IMR-90 (cell line): ENCODE data around the gene BAG1. TPM values are rescaled to one million over a fixed set of nuclear protein-coding genes. Genes with fewer than 3 reads are reported as not detected.

Source experiments
- ATAC-seq: fragments of 200-7000 bp; cut with Tn5 transposase; 2 replicates; pipeline ENCODE4 v1.9.1; 2020; ENCODE audit warnings: low read depth, mild to moderate bottlenecking, moderate library complexity
- BruUV-seq: library from RNA; stranded (reverse); fragments of 400-500 nt; replicated peaks from 2 replicates; lab custom pipeline; 2021; lab: Mats Ljungman, UMichigan
- CTCF ChIA-PET: fragments of 300-600 bp; formaldehyde crosslinking; extraction: SDS; loops from one replicate; lab custom pipeline; 2021; ENCODE audit warnings: antibody characterized with exemption; lab: Yijun Ruan, JAX
- POLR2A ChIA-PET: fragments of 300-600 bp; sonication (Branson Sonifier 250); formaldehyde crosslinking; loops from one replicate; lab custom pipeline; 2022; ENCODE audit warnings: antibody characterized with exemption; ENCODE audit not compliant: unreplicated experiment; lab: Charles Lee
- DNase-seq: peaks from one replicate; pipeline ENCODE4 v3.0.0; 2013
- H2AFZ ChIP-seq: replicated peaks from 2 replicates; pipeline ENCODE3; 2013; ENCODE audit warnings: low read length, mild to moderate bottlenecking; ENCODE audit not compliant: poor library complexity
- H2AK5ac ChIP-seq: 2 replicates; pipeline ENCODE4 v1.6.1; 2013; ENCODE audit warnings: low read depth, low read length, inconsistent platforms
- H2AK9ac ChIP-seq: replicated peaks from 2 replicates; pipeline ENCODE3; 2013; ENCODE audit warnings: mild to moderate bottlenecking, low read depth, low read length, moderate library complexity; ENCODE audit not compliant: poor library complexity
- H2BK120ac ChIP-seq: 2 replicates; pipeline ENCODE4 v1.6.1; 2013; ENCODE audit warnings: low read depth, low read length, inconsistent platforms
- H2BK15ac ChIP-seq: 3 replicates; pipeline ENCODE4 v1.6.1; 2013; ENCODE audit warnings: low read depth, low read length, inconsistent platforms
- H2BK20ac ChIP-seq: 2 replicates; pipeline ENCODE4 v1.6.1; 2013; ENCODE audit warnings: low read depth, mild to moderate bottlenecking, inconsistent platforms, low read length, moderate library complexity
- H2BK5ac ChIP-seq: 2 replicates; pipeline ENCODE4 v1.6.1; 2013; ENCODE audit warnings: mild to moderate bottlenecking, low read depth, low read length, inconsistent platforms; ENCODE audit not compliant: poor library complexity, severe bottlenecking
- H3K14ac ChIP-seq: replicated peaks from 2 replicates; pipeline ENCODE4 v1.6.1; 2013; ENCODE audit warnings: low read depth, low read length, inconsistent platforms
- H3K18ac ChIP-seq: 2 replicates; pipeline ENCODE4 v1.6.1; 2013; ENCODE audit warnings: low read depth, low read length, control low read depth
- H3K23ac ChIP-seq: 2 replicates; pipeline ENCODE4 v1.6.1; 2013; ENCODE audit warnings: low read depth, low read length, inconsistent platforms
- H3K27ac ChIP-seq: 2 replicates; pipeline ENCODE4 v1.5.1; 2013; ENCODE audit warnings: mild to moderate bottlenecking, control low read depth, low read length; ENCODE audit not compliant: insufficient read depth
- H3K27me3 ChIP-seq: 2 replicates; pipeline ENCODE4 v1.6.1; 2013; ENCODE audit warnings: low read length; ENCODE audit not compliant: control insufficient read depth, insufficient read depth
- H3K36me3 ChIP-seq: 2 replicates; pipeline ENCODE4 v1.6.1; 2013; ENCODE audit warnings: low read length, mixed read lengths; ENCODE audit not compliant: control insufficient read depth, insufficient read depth
- H3K4ac ChIP-seq: 2 replicates; pipeline ENCODE4 v1.6.1; 2013; ENCODE audit warnings: low read depth, low read length, inconsistent platforms
- H3K4me1 ChIP-seq: 2 replicates; pipeline ENCODE4 v1.6.1; 2013; ENCODE audit warnings: low read length, mixed read lengths; ENCODE audit not compliant: control insufficient read depth, insufficient read depth
- H3K4me2 ChIP-seq: 2 replicates; pipeline ENCODE4 v1.6.1; 2013; ENCODE audit warnings: low read depth, mild to moderate bottlenecking, control low read depth, low read length, moderate library complexity
- H3K4me3 ChIP-seq: 2 replicates; pipeline ENCODE4 v1.5.1; 2013; ENCODE audit warnings: low read depth, mild to moderate bottlenecking, control low read depth, low read length, moderate library complexity; ENCODE audit not compliant: insufficient read depth
- H3K56ac ChIP-seq: 2 replicates; pipeline ENCODE4 v1.6.1; 2013; ENCODE audit warnings: low read length, inconsistent platforms; ENCODE audit not compliant: insufficient read depth; ENCODE audit errors: extremely low read depth
- H3K79me1 ChIP-seq, 2 experiments: 2 replicates each; pipeline ENCODE4 v1.6.1; 2013; ENCODE audit warnings: low read length in 2 of 2, inconsistent platforms in 1 of 2, low read depth in 1 of 2
- H3K9ac ChIP-seq: 2 replicates; pipeline ENCODE4 v1.6.1; 2013; ENCODE audit warnings: low read depth, low read length, control low read depth
- H3K9me1 ChIP-seq: 2 replicates; pipeline ENCODE4 v1.6.1; 2013; ENCODE audit warnings: low read length, inconsistent platforms; ENCODE audit not compliant: insufficient read depth
- H3K9me3 ChIP-seq: 2 replicates; pipeline ENCODE4 v1.6.1; 2013; ENCODE audit warnings: low read length; ENCODE audit not compliant: control insufficient read depth, insufficient read depth
- H4K20me1 ChIP-seq: 2 replicates; pipeline ENCODE4 v1.6.1; 2013; ENCODE audit warnings: low read length, inconsistent platforms; ENCODE audit not compliant: insufficient read depth
- H4K5ac ChIP-seq: 2 replicates; pipeline ENCODE4 v1.6.1; 2013; ENCODE audit warnings: mild to moderate bottlenecking, low read depth, low read length, control low read depth
- H4K8ac ChIP-seq, 2 experiments: 2 replicates each; pipeline ENCODE4 v1.6.1; 2013; ENCODE audit warnings: low read depth in 2 of 2, low read length in 2 of 2, control low read depth in 1 of 2, inconsistent platforms in 1 of 2
- H4K91ac ChIP-seq: 2 replicates; pipeline ENCODE4 v1.6.1; 2013; ENCODE audit warnings: low read depth, low read length, inconsistent platforms; ENCODE audit not compliant: insufficient read depth
- CHD1 ChIP-seq: IDR thresholded peaks from 2 replicates; pipeline ENCODE4 v1.6.1; 2012; ENCODE audit warnings: low read depth, low read length, improper control_type of control experiment
- MAFK ChIP-seq: IDR thresholded peaks from 2 replicates; pipeline ENCODE4 v1.6.1; 2012; ENCODE audit warnings: low read depth, low read length, improper control_type of control experiment
- MAZ ChIP-seq: IDR thresholded peaks from 2 replicates; pipeline ENCODE4 v1.6.1; 2012; ENCODE audit warnings: low read depth, mild to moderate bottlenecking, low read length, improper control_type of control experiment, moderate library complexity, borderline replicate concordance
- MXI1 ChIP-seq: IDR thresholded peaks from 2 replicates; pipeline ENCODE4 v1.6.1; 2012; ENCODE audit warnings: low read depth, mild to moderate bottlenecking, low read length, moderate library complexity, borderline replicate concordance
- POLR2A ChIP-seq: IDR thresholded peaks from 2 replicates; pipeline ENCODE4 v1.6.1; 2012; ENCODE audit warnings: mild to moderate bottlenecking, low read depth, low read length
- RAD21 ChIP-seq: IDR thresholded peaks from 2 replicates; pipeline ENCODE4 v1.6.1; 2012; ENCODE audit warnings: low read length, improper control_type of control experiment
- RCOR1 ChIP-seq: IDR thresholded peaks from 2 replicates; pipeline ENCODE4 v1.6.1; 2012; ENCODE audit warnings: mild to moderate bottlenecking, low read length, improper control_type of control experiment; ENCODE audit not compliant: insufficient replicate concordance
- RFX5 ChIP-seq: IDR thresholded peaks from 2 replicates; pipeline ENCODE4 v1.8.0; 2012; ENCODE audit warnings: low read depth, mild to moderate bottlenecking, low read length, moderate library complexity
- WGBS, 2 experiments: methylation state at CpG; one replicate each; pipeline versions ENCODE4 v1.1.5 to v1.1.7; 2013; ENCODE audit warnings: missing lambda C conversion rate in 2 of 2; ENCODE audit not compliant: insufficient read length in 1 of 2; ENCODE audit errors: extremely low coverage in 2 of 2; 5-methylcytosine and 5-hydroxymethylcytosine counted together
- dilution Hi-C: fragments of 300-500 bp; cut with HindIII; formaldehyde crosslinking; loops from one replicate; pipeline ENCODE4 v1.14.3; 2018; ENCODE audit warnings: low sequenced_read_pairs; ENCODE audit not compliant: unreplicated experiment
- in situ Hi-C: fragments of 300-500 bp; cut with MboI; formaldehyde crosslinking; loops from 3 replicates; pipeline ENCODE4 v1.14.3; 2019; ENCODE audit warnings: low sequenced_read_pairs, inconsistent platforms, mixed read lengths
- intact Hi-C: fragments of 100-400 bp; cut with micrococcal nuclease; formaldehyde crosslinking; loops from 2 replicates; pipeline ENCODE4 v1.10.0; 2022
- polyA plus RNA-seq, 3 experiments: library from polyadenylated mRNA; depleted of rRNA; stranded (reverse); fragments of >200 nt; gene quantifications; 2 replicates each; pipeline ENCODE4 v1.2.3, GENCODE V29; 2012; ENCODE audit warnings: low replicate concordance in 1 of 3
- total RNA-seq: library from RNA; depleted of rRNA; stranded (reverse); fragments of >200 nt; gene quantifications from 2 replicates; pipeline ENCODE4 v1.2.3, GENCODE V29; 2012
- TF ChIP-seq, protein P1 (sequence below): fragments of 150-350 bp; IDR thresholded peaks from 2 replicates; pipeline ENCODE4 v1.6.1; 2017; ENCODE audit warnings: mild to moderate bottlenecking, antibody characterized with exemption, low read length, low read depth
- TF ChIP-seq, protein P2 (sequence below): conservative IDR thresholded peaks from 2 replicates; pipeline ENCODE4 v1.5.1; 2012; ENCODE audit warnings: mild to moderate bottlenecking, low read depth, low read length, improper control_type of control experiment

Gene BAG1
- total and polyA plus RNA-seq, 2 of the 4 experiments (the other 2 are of a cell fraction): 4.5 to 20.9 TPM

DNA sequence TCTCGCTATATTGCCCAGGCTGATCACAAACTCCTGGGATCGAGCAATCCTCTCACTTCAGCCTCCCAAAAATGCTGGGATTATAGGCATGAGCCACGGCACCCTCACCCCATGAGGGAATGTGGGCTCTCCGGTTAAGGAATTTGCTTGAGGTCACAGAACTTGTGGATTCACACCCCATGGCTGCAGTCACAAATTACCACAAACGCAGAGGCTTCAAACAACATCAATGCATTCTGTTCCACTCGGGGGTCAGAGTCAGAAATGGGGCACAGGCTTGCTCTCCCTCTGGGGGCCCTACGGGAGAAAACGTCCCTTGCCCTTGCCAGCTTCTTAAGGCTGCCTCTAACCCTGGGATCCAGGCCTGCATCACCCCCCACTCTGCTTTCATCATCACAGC is 36.8 kb downstream of the BAG1 start:
- in situ Hi-C loops (loop anchor here (5.0 kb wide), 1 partner anchor 145 kb away; no protein-coding TSS in a partner anchor), intact Hi-C loops (no loop called here), dilution Hi-C loops (no loop called here)
- no peak overlapping the region for H4K8ac ChIP-seq
- no peaks in the 10 kb centered on the region for H3K9me3 ChIP-seq
- H3K27me3 ChIP-seq: no peaks in the 10 kb centered on the region
- H2AK9ac ChIP-seq: peak overlapping the region; percentile 47
- no peak for ATAC-seq
- no peak overlapping the region for H2BK120ac ChIP-seq
- no peak overlapping the region for H3K4me3 ChIP-seq
- no peak overlapping the region for H4K91ac ChIP-seq
- H3K23ac ChIP-seq: no peak overlapping the region
- no peaks in the 10 kb centered on the region for H4K20me1 ChIP-seq
- H3K4ac ChIP-seq: no peak overlapping the region
- no TSS peak for BruUV-seq
- ChIA-PET CTCF (no interaction called here), POLR2A (no interaction called here)
- H2AK5ac ChIP-seq: 0 out of 2 replicates have a peak overlapping the region, but pooled peaks have one; percentile 9
- H3K9me1 ChIP-seq: no peaks in the 10 kb centered on the region; the same call in 1 of the 2 replicates
- no peak overlapping the region for H3K14ac ChIP-seq
- no peak overlapping the region for H3K9ac ChIP-seq
- TF ChIP-seq POLR2A (no peak), CHD1 (no peak), RAD21 (no peak), RFX5 (no peak), MXI1 (no peak), RCOR1 (no peak), MAZ (no peak), MAFK (no peak)
- TF ChIP-seq, protein P1, sequence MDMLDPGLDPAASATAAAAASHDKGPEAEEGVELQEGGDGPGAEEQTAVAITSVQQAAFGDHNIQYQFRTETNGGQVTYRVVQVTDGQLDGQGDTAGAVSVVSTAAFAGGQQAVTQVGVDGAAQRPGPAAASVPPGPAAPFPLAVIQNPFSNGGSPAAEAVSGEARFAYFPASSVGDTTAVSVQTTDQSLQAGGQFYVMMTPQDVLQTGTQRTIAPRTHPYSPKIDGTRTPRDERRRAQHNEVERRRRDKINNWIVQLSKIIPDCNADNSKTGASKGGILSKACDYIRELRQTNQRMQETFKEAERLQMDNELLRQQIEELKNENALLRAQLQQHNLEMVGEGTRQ: no peak
- TF ChIP-seq, protein P2, sequence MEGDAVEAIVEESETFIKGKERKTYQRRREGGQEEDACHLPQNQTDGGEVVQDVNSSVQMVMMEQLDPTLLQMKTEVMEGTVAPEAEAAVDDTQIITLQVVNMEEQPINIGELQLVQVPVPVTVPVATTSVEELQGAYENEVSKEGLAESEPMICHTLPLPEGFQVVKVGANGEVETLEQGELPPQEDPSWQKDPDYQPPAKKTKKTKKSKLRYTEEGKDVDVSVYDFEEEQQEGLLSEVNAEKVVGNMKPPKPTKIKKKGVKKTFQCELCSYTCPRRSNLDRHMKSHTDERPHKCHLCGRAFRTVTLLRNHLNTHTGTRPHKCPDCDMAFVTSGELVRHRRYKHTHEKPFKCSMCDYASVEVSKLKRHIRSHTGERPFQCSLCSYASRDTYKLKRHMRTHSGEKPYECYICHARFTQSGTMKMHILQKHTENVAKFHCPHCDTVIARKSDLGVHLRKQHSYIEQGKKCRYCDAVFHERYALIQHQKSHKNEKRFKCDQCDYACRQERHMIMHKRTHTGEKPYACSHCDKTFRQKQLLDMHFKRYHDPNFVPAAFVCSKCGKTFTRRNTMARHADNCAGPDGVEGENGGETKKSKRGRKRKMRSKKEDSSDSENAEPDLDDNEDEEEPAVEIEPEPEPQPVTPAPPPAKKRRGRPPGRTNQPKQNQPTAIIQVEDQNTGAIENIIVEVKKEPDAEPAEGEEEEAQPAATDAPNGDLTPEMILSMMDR: no peak
- H3K27ac ChIP-seq: no peak overlapping the region
- H3K36me3 ChIP-seq: no peaks in the 10 kb centered on the region
- H4K5ac ChIP-seq: no peak overlapping the region
- WGBS, 2 experiments: 61% methylated on average over 4 of the region's 8 CpGs; no CpG with 5 or more reads in 1 of the 2 experiments
- no peak overlapping the region for H3K4me2 ChIP-seq
- no peak overlapping the region for H3K18ac ChIP-seq
- H2BK15ac ChIP-seq: peak overlapping the region; percentile 14; the same call in 1 of the 3 replicates
- H2AFZ ChIP-seq: peak overlapping the region; percentile 11
- H3K56ac ChIP-seq: no peak overlapping the region
- no peaks in the 10 kb centered on the region for H3K79me1 ChIP-seq
- no peak overlapping the region for H2BK5ac ChIP-seq
- no peak for DNase-seq
- H2BK20ac ChIP-seq: 0 out of 2 replicates have a peak overlapping the region, but pooled peaks have one; percentile 18
- peaks cover 7% of the 10 kb centered on the region for H3K4me1 ChIP-seq
